Body of pancreas (tissue), 4 donors: Measurements from ENCODE around the gene ACSM2A.

Source experiments
- CTCF ChIP-seq, 7 experiments: fragments of 450-650 bp in 4 of 7; fragments of 200-600 bp in 3 of 7; sonication (generic) in 3 of 7; IDR thresholded peaks; one replicate each; pipeline ENCODE4 v1.5.1; 2016 to 2019; ENCODE audit warnings: antibody characterized with exemption in 7 of 7
- POLR2A ChIP-seq, 3 donors: fragments of 450-650 bp; IDR thresholded peaks; one replicate each; pipeline ENCODE4 v1.6.1; 2016; ENCODE audit warnings: antibody characterized with exemption in 3 of 3, mild to moderate bottlenecking in 2 of 3

DNA sequence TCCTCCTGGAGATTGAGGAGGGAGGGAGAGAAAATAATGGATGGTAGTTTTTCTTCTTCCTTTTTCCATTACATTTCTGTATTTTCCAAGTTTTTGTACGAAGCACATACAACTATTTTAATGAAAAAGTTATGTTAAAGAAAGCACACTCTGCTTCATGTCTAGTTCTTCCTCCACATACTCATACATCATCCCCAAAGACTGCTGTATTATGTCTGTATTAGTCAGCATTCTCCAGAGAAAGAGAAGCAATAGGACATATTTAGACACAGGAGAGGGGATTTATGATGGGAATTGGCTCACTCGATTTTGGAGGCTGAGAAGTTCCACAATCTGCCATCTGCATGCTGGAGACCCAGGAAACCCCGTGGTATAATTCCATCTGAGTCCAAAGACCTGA, 10.1 kb upstream of the ACSM2A start:
- TF ChIP-seq CTCF (IDR thresholded peaks at IDR 0.05) (no peak), POLR2A (IDR thresholded peaks at IDR 0.05) (no peak)
